Left forelimb (tissue), 1 donor: ENCODE measurements around the gene PITPNM1.
"Not testable (repeated sequence)": the region's sequence is repeated elsewhere in the genome, so short reads cannot be mapped to it uniquely, and the experiment has no call there.

ENCODE experiments used
- DNase-seq: peaks from one replicate; pipeline ENCODE4 v3.0.0-alpha.2; 2018; ENCODE audit warnings: low spot score

Gene PITPNM1

DNA sequence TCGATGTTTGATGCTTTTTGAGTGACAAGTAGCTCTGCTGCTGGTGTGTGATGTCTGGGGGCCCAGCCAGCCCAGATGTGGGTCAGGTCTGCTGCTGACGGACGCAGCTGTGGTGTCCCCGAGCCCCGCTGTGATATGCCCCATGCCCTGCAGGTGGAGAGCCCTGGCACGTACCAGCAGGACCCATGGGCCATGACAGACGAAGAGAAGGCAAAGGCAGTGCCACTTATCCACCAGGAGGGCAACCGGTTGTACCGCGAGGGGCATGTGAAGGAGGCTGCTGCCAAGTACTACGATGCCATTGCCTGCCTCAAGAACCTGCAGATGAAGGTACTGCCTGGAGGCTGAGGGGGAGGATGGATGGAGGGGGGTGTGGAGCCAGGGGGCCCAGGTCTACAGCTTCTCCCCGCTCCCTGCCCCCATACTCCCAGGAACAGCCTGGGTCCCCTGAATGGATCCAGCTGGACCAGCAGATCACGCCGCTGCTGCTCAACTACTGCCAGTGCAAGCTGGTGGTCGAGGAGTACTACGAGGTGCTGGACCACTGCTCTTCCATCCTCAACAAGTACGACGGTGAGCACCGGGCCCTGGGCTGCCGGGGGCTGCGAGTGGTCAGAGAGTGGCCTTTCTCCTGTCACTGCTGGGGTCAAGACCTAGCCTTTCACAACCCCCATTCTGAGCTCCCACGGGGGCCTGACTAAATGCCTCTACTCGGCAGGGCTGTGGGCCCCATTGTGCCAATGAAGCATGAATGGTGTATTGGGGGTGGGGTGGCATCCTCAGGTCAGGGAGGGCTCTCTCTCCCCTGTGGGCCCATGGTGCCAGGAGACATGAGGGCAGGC lies 15.1 kb downstream of the PITPNM1 start:
- peak; percentile 54 for DNase-seq

DNA sequence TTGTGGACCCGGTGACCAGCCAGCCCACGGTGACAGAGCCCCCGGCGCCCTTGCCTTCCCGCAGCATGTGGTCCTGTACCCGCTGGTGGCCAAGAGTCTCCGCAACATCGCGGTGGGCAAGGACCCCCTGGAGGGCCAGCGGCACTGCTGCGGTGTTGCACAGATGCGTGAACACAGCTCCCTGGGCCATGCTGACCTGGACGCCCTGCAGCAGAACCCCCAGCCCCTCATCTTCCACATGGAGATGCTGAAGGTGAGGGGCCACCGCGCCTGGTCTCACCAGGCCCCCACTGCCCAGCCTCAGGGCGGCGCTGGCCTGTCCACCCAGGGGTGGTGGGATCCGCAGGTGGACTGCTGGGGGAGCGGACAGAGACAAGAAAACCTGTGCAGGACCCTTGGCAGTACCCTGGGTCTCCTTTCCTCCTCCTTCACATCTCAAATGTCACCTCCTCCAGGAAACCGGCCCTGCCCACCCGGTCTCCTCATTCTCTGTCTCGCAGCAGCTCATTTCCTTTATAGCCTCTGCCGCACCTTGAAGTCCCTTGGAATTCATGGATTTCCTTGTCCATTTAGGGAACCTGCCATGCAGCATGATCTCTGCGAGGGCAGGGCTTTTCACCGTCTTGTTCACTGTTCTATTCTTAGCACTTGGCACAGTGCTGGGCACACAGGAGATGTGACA lies 15.8 kb downstream of the PITPNM1 start:
- peak; percentile 62 for DNase-seq

DNA sequence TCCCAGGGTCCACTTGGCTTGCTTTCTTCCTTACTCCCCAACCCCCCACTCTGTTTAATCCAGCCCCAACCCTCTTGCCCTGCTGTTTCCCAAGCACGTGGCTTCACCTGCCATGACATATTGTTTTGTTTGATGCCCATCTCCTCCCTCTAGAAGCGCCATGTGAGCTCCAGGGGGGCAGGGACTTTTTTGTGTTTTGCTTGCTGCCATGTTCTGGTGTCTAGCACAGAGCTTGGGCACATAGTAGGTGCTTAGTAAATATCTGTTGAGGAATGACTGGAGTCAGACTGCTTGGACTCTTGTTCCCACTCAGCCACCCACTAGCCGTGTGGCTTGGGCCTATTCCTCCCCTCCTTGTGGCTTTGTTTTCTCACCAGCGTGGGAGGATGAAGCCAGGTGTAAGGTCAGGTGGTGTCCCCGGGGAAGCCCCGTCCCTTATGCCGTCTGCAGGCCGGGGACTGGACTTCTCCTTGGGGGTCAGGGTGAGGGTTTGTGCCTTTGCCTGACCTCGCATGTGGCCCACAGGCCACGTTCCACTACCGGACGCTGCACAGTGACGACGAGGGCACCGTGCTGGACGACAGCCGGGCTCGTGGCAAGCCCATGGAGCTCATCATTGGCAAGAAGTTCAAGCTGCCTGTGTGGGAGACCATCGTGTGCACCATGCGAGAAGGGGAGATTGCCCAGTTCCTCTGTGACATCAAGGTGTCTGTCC lies 18.5 kb downstream of the PITPNM1 start:
- DNase-seq, result no peak

DNA sequence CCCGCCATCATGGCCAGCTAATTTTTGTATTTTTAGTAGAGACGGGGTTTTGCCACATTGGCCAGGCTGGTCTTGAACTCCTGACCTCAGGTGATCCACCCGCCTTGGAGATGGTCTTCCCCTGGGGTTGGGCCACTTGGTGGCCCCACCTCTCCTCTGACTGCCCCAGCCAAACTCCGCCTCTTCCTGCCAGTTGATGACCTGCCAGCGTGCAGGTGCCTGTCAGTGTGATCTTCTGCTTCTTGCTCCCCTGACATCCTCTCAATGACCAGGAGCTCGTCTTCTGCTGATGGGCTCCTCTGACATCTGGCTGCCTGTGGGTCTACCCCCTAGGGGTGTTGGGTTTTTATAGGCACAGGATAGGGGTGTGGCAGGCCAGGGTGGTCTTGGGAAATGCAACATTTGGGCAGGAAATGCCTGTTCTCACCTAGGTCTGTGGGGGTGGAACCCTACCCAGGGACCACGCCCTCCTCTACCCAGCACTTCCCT lies 19.2 kb downstream of the PITPNM1 start:
- not testable (repeated sequence) for DNase-seq

DNA sequence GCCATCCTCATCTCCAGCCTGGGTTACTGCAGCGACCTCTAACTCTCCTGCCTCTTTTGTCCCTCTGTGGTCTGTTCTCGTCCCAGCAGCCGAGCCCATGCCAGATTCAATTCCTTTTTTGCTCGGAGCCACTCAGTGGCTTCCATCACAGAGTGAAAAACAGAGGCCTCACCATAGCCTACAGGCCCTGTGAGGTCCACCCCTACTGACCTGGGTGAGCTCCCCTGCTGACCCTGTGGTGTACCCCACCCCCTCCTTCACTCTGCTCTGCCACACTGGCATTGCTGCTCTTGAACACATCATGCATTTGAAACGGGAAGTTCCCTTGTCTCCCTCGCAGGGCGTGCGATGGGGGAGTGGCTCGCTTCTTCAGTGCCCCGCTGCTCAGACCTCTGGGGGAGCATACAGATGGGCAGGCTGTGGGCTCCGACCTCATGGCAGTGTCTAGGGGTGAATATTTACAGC lies 20.3 kb downstream of the PITPNM1 start:
- DNase-seq, result no peak

DNA sequence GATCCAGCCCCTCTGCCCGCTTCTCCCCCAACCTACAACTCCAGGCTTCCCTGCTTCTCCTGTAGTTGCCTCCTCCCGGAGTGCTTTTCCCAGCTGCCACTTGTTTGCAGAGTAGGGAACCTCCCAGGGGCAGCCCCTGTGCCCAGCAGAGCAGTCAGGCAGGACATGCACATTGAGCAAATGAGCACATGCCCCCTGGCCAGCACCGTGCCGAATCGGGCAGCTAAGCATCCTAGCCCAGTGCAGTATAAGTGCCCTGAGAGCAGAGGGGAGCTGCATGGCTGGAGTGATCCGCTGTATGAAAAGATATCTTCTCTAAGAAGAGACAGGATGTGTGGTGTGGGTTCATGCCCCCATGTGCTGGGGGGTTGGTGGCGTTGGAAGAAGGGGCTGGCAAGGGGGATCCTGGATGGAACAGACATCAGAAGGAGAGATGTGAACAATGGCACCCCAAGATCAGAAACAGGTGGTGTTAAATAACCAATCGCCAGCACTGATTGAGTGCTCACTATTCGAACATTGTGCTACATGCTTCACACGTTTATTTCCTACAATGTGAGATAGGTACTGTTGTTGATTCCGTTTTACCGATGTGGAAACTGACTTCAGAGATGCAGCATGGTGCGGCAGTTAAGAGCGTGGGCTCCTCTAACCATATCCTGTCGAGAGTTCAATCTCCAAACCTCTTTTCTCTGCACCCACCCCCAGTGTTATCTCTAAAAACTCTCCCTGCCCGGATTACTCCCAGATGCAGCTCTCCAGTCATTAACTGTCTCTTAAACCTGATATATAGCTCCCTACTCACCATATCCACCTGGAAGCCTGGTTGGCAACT lies 21.1 kb downstream of the PITPNM1 start:
- DNase-seq, result no peak

DNA sequence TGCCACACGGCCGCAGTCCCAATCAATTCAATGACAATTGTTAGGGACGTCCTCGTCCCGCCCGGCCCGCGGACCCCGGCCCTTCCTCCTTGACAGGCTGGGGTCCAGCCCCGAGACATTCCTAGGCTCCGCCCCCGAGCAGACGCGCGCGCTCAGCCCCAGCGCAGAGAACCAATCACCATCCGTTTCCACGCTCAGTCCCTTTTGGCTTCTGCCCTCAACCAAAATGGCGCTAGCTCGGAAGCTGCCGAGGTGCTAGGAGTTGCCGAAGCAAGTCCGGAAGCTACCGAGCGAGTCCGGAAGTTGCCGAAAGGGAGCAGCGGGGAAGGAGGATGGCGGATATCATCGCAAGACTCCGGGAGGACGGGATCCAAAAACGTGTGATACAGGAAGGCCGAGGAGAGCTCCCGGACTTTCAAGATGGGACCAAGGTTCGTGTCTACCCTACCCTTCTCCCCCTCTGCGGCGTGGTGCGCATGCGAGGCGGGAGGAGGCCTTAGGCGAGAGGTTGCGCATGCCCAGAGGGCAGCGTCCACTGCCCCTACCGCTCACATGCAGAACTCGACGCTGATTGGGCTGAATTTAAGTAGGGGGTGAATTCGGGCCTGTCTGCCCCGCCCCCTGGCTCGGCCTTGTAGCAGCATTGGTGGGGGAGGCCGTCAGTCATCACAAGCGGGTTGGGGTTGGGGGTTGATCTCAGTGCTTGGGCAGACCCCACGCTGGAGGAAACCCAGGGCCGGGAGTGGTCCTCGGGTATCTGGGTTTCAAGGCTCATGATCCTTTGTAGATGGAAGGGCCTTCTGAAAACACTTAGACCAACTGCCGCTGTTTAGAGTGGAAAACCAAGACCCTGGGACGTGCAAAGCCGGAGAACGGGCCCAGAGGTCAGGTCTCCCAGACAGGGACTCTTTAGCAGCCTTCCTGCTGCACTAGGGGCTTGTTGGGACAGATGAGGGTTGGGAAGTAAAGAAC lies 22.1 kb downstream of the PITPNM1 start, which contains the start of gene AIP:
Gene AIP, plus strand, starts transcription at position 200 of the 972 bp plus-strand sequence. Its CDS starts 133 bp downstream, at position 333.
- peak; percentile 95 for DNase-seq

DNA sequence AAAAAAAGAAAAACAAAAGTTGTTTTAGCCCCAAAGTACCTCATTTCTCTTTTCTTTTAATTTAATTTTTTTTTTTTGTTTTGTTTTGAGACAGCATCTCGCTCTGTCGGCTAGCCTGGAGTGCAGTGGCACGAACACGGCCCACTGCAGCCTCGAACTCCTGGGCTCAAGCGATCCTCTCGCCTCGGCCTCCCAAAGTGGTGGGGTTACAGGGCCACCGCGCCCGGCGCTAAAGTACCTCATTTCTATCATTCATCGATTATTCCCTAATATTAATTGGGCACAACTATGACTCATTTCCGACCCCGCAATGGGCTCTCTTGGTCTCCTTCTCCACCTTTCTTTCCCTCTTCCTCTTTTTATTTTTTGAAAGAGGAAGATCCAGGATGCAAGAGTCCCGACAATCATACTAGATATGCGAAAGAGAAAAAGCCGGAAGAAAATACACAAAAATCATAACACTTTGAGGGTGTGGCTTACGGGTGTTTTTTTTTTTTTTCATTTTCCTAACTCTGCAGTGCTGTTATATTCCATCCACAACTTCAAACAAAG lies 22.8 kb downstream of the PITPNM1 start:
- DNase-seq, result no peak

DNA sequence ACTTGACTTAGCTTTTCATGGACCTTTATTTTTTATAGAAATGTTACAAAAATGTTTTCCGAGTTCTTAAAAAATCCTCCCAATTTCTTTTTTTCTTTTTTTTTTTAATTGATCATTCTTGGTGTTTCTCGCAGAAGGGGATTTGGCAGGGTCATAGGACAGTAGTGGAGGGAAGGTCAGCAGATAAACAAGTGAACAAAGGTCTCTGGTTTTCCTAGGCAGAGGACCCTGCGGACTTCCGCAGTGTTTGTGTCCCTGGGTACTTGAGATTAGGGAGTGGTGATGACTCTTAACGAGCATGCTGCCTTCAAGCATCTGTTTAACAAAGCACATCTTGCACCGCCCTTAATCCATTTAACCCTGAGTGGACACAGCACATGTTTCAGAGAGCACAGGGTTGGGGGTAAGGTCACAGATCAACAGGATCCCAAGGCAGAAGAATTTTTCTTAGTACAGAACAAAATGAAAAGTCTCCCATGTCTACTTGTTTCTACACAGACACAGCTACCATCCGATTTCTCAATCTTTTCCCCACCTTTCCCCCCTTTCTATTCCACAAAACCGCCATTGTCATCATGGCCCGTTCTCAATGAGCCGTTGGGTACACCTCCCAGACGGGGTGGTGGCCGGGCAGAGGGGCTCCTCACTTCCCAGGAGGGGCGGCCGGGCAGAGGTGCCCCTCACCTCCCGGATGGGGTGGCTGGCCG lies 27.7 kb downstream of the PITPNM1 start:
- not testable (repeated sequence) for DNase-seq

DNA sequence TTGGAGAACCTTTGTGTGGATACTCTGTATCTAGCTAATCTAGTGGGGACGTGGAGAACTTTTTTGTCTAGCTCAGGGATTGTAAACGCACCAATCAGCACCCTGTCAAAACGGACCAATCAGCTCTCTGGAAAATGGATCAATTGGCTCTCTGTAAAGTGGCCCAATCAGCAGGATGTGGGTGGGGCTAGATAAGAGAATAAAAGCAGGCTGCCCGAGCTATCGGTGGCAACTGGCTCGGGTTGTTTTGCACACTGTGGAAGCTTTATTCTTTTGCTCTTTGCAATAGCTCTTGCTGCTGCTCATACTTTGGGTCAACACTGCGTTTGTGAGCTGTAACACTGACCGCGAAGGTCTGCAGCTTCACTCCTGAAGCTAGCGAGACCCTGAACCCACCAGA lies 28.5 kb downstream of the PITPNM1 start:
- DNase-seq, result not testable (repeated sequence)

DNA sequence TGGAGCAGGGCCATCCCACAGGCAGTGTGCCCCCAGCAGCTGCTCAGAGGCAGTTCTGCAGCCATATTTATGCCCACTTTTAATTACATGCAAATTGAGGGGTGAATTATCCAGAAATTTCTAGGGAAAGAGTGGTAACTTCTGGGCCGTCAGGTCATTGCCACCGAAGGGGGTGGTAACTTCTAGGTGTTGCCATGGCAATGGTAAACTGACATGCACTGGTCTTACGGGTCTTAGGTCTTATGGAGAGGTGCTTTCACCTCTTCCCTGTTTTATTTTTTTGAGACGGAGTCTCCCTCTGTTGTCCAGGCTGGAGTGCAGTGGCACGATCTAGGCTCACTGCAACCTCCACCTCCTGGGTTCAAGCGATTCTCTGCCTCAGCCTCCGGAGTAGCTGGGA lies 32.3 kb downstream of the PITPNM1 start:
- DNase-seq, result no peak

DNA sequence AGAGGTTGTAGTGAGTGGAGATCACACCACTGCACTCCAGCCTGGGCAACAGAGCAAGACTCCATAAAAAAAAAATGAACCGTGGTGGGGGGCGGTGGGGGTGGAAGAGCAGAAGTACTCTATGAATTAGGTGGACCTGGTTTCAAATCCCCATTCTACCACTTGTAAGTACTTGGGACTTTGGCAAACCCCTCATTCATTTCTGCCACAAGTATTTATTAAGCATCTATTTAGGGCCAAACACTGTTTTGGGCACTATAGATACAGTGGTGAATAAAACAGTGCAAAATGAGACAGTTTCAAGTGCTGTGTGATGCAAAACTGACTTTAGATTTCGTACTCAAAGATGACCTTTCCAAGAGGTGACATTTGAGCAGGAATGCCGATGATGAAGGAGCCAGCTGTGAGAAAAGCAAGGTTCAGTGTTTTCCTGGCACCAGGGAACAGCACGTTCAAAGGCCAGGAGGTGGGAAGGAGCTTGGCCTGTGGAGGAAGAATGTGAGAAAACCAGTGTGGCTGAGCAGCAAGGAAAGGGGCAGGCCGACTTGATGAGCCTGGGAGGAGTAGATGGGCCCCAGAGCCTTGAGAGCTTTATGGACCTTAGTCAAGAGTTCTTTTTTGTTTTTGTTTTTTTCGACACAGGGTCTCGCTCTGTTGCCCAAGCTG lies 34.7 kb downstream of the PITPNM1 start:
- no peak for DNase-seq

DNA sequence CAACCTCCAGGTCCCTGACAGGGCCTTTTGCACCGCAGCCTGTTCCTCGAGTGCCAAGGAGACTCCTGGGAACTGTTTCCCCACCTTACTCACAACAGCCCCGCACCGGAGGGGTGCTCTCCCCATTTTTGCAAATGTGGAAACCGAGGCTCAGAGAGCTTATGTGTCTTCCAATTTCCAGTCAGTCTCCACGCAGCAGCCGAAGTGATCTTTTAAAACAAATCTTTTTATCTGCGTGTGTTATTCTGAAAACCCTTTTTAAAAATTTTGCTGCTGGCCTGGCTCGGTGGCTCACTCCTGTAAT lies 35.7 kb downstream of the PITPNM1 start:
- DNase-seq, result no peak

DNA sequence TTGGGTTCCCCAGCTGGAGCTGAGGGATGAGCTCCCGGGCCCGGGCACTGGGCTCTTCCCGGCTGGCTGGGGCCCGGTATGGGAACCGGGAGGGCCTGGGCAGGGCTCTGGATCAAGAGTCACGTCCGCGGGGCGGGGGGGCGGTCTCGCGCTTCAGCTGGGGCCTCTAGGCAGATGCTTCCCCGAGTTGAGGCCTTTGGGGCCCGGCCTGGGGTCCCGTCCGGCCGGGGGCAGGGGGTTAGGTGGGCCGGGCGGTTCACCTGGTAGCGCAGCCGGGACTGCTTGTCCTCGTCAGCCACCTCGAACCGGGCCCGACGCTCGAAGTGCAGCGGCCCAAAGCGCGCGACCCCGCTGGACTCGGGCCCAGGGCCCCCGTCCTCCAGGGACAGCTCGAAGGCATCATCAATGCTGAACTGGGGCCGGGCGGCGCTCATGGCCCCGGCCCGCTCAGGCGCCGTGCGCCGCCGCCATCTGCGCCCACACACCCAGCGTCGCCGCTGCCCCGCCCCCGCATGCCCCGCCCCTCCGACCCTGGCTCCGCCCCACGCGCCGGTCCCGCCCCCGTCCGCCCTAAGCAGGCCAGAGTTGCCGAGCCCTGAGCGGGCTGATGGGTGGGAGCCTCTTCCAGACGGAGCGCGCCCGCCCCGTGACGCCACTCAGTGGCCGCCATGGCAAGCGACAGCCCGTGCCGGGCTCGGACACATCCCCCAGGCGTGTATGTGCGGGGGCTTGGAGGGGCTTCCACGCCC lies 36.2 kb downstream of the PITPNM1 start, which contains the start of gene TMEM134:
Gene TMEM134, minus strand, starts transcription at position 493 of the 749 bp plus-strand sequence. Its CDS starts 59 bp downstream, at position 434.
- peak; percentile 97 for DNase-seq

DNA sequence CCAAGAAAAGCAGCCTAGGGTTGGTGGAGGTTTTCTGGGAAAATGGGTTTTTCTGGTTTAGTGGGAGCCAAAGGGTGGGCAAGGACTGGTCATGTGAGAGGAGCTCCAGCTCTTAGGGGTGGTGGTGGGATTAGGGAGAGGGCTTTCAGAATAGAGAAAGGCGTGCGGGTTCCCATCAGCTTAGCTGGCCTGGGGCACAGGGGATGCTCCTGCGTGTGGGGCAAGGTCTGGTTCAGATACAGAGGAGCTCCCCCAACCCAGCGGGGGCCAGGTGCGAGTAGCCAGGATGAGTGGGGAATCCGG lies 36.8 kb downstream of the PITPNM1 start:
- DNase-seq, result no peak

DNA sequence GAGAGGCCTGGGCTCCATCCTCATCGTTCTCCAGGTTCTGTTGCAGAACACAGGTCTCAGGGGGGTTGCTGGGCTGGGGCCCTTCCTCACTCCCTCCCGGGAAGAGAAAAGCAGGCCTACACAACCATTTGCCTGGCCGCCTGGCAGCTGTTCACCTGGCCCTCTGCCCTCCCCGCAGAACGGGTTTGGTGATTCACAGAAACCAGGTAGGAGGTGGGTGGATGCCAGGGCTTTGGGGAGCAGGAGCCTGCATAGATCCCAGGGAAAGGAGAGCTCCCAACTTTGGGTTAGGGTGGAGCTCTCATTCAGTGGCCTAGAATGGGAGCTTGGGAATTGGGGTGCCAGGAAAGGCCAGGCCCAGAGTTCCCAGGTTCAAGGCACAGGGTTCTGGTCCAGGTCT lies 37.1 kb downstream of the PITPNM1 start:
- DNase-seq, result no peak

DNA sequence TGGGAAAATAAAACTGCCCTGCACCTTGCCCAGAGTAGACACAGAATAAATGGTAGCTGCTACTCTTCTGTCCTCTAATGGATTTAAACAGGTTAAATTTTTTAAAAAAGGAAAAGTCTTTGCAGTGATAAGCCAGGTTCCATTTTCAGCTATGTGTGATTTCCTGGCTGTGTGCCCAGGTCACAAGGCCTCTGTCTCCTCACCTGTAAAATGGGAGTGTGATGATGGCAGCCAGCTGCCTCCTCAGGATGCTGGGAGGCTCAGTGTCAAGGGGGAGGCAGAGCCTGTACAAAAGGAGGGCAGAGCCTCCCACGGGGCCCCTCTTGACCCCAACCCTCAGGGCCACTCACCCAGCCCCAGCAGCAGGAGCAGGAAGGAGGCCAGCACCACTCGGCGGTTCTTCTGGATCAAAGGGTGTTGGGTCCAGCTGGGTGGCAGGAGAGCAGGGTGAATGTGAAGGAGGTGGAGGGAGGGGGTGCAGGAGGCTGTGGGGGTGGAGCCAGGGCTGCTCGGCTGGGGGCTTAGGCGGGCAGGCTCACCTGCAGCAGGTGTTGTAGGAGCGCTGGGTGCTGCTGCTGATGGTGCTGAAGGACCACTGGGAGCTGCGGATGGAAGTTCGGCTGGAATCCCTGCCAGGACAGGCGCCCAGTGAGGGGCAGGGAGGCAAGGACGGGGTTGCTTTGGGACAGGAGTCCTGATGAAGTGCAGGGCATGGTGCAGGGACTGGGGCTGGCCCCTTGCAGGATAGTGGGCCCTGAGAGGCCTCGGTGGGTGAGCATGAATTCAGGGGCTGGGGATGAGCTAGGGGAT lies 38.0 kb downstream of the PITPNM1 start:
- no peak for DNase-seq
